ENCODE data around the gene ADCY10. TPM values are rescaled to one million over a fixed set of nuclear protein-coding genes. Genes with fewer than 3 reads are reported as not detected.

ADCY10 gene
- total RNA-seq, 2 experiments from 2014 or later = 0.15 TPM; not detected in 1

- H3K27me3 Mint-ChIP-seq = no peaks in the 10 kb centered on the region
- peaks cover 5% of the 10 kb centered on the region for H3K36me3 Mint-ChIP-seq (ENCODE audit: low read depth)
- H3K4me3 Mint-ChIP-seq = no peak overlapping the region
- POLR2A ChIA-PET = no interaction called here
- H3K9me3 Mint-ChIP-seq = no peaks in the 10 kb centered on the region
- DNase-seq = no peak
- no peak overlapping the region for H3K27ac Mint-ChIP-seq
- CTCF ChIA-PET = no interaction called here
- no peaks in the 10 kb centered on the region for H3K4me1 Mint-ChIP-seq
These were observed 8.7 kb upstream of the ADCY10 start for GRCh38 chr1:167922611-167923074.

GRCh38 chr1:167922023-167922422, 8.1 kb upstream of the ADCY10 start:
- H3K36me3 Mint-ChIP-seq (ENCODE audit: low read depth) = peaks cover 6% of the 10 kb centered on the region
- CTCF ChIA-PET = no interaction called here

GRCh38 chr1:167916766-167917511, 3.0 kb upstream of the ADCY10 start:
- Mint-ChIP-seq H3K4me1 (no peaks in the 10 kb centered on the region), H3K36me3 (ENCODE audit: low read depth) (peaks cover 10% of the 10 kb centered on the region), H3K27ac (no peak overlapping the region), H3K27me3 (no peaks in the 10 kb centered on the region), H3K4me3 (no peak overlapping the region), H3K9me3 (no peaks in the 10 kb centered on the region)
- ChIA-PET POLR2A (interaction anchor here (0.7 kb wide), 1 partner anchor 195 kb away, joined by 6 read pairs; the partner anchor contains the start of gene MPZL1), CTCF (no interaction called here)
- DNase-seq = no peak

More at GRCh38 chr1:167922023-167922422, 8.1 kb upstream of the ADCY10 start:
- no peak for DNase-seq
- Mint-ChIP-seq H3K27me3 (no peaks in the 10 kb centered on the region), H3K27ac (no peak overlapping the region), H3K4me3 (no peak overlapping the region), H3K9me3 (no peaks in the 10 kb centered on the region), H3K4me1 (no peaks in the 10 kb centered on the region)
- POLR2A ChIA-PET = no interaction called here

GRCh38 chr1:167915569-167915968, 1.6 kb upstream of the ADCY10 start:
- H3K4me3 Mint-ChIP-seq = no peak overlapping the region
- POLR2A ChIA-PET = interaction anchor here (0.6 kb wide), 1 partner anchor 347 kb away, joined by 3 read pairs; no protein-coding TSS in a partner anchor

GRCh38 chr1:167912294-167912693, 1.6 kb downstream of the ADCY10 start:
- Mint-ChIP-seq H3K4me1 (no peaks in the 10 kb centered on the region), H3K4me3 (no peak overlapping the region), H3K9me3 (peaks cover 11% of the 10 kb centered on the region), H3K27me3 (peaks cover 16% of the 10 kb centered on the region), H3K27ac (no peak overlapping the region), H3K36me3 (ENCODE audit: low read depth) (peaks cover 11% of the 10 kb centered on the region)
- ChIA-PET POLR2A (no interaction called here), CTCF (no interaction called here)
- DNase-seq = no peak

More at GRCh38 chr1:167915569-167915968, 1.6 kb upstream of the ADCY10 start:
- H3K27me3 Mint-ChIP-seq = peaks cover 6% of the 10 kb centered on the region
- peaks cover 10% of the 10 kb centered on the region for H3K36me3 Mint-ChIP-seq (ENCODE audit: low read depth)
- CTCF ChIA-PET = interaction anchor here (1.1 kb wide), 1 partner anchor 12 kb away, joined by 4 read pairs; no protein-coding TSS in a partner anchor
- DNase-seq = no peak
- H3K9me3 Mint-ChIP-seq = peaks cover 2% of the 10 kb centered on the region
- no peak overlapping the region for H3K27ac Mint-ChIP-seq
- H3K4me1 Mint-ChIP-seq = no peaks in the 10 kb centered on the region

- Mint-ChIP-seq H3K4me1 (no peaks in the 10 kb centered on the region), H3K27ac (no peak overlapping the region), H3K36me3 (ENCODE audit: low read depth) (peaks cover 7% of the 10 kb centered on the region), H3K9me3 (peaks cover 11% of the 10 kb centered on the region), H3K4me3 (no peak overlapping the region), H3K27me3 (peaks cover 17% of the 10 kb centered on the region)
- ChIA-PET CTCF (no interaction called here), POLR2A (no interaction called here)
- no peak for DNase-seq
These were observed 2.5 kb downstream of the ADCY10 start for GRCh38 chr1:167911413-167911812.

GRCh38 chr1:167910530-167910929, 3.4 kb downstream of the ADCY10 start:
- peaks cover 11% of the 10 kb centered on the region for H3K9me3 Mint-ChIP-seq
- no peak overlapping the region for H3K4me3 Mint-ChIP-seq
- no peaks in the 10 kb centered on the region for H3K4me1 Mint-ChIP-seq
- peaks cover 17% of the 10 kb centered on the region for H3K27me3 Mint-ChIP-seq
- no peak overlapping the region for H3K27ac Mint-ChIP-seq
- DNase-seq = no peak
- POLR2A ChIA-PET = no interaction called here
- peaks cover 5% of the 10 kb centered on the region for H3K36me3 Mint-ChIP-seq (ENCODE audit: low read depth)
- CTCF ChIA-PET = interaction anchor here (0.6 to 0.8 kb wide), 2 partner anchors 11 to 334 kb away, joined by 3 read pairs; no protein-coding TSS in a partner anchor

- Mint-ChIP-seq H3K9me3 (peaks cover 11% of the 10 kb centered on the region), H3K4me3 (no peak overlapping the region), H3K27ac (no peak overlapping the region), H3K4me1 (no peaks in the 10 kb centered on the region), H3K36me3 (ENCODE audit: low read depth) (peaks cover 3% of the 10 kb centered on the region), H3K27me3 (peaks cover 17% of the 10 kb centered on the region)
- CTCF ChIA-PET = no interaction called here
- POLR2A ChIA-PET = no interaction called here
- no peak for DNase-seq
These were observed 4.2 kb downstream of the ADCY10 start for GRCh38 chr1:167909691-167910180.

- Mint-ChIP-seq H3K9me3 (peaks cover 9% of the 10 kb centered on the region), H3K27ac (no peak overlapping the region), H3K36me3 (ENCODE audit: low read depth) (peaks cover 2% of the 10 kb centered on the region), H3K27me3 (peaks cover 11% of the 10 kb centered on the region), H3K4me1 (no peaks in the 10 kb centered on the region), H3K4me3 (no peak overlapping the region)
- ChIA-PET CTCF (interaction anchor here (1.1 kb wide), 1 partner anchor 12 kb away, joined by 3 read pairs; no protein-coding TSS in a partner anchor), POLR2A (no interaction called here)
- no peak for DNase-seq
These were observed 8.3 kb downstream of the ADCY10 start for GRCh38 chr1:167905671-167906070.

- peaks cover 2% of the 10 kb centered on the region for H3K36me3 Mint-ChIP-seq (ENCODE audit: low read depth)
- H3K4me1 Mint-ChIP-seq = no peaks in the 10 kb centered on the region
- peaks cover 7% of the 10 kb centered on the region for H3K9me3 Mint-ChIP-seq
- no peak for DNase-seq
- POLR2A ChIA-PET = no interaction called here
- H3K27me3 Mint-ChIP-seq = peaks cover 8% of the 10 kb centered on the region
- no peak overlapping the region for H3K4me3 Mint-ChIP-seq
- H3K27ac Mint-ChIP-seq = no peak overlapping the region
- CTCF ChIA-PET = interaction anchor here (1.1 kb wide), 1 partner anchor 13 kb away, joined by 3 read pairs; no protein-coding TSS in a partner anchor
These were observed 8.8 kb downstream of the ADCY10 start for GRCh38 chr1:167905182-167905581.

GRCh38 chr1:167904652-167905130, 9.2 kb downstream of the ADCY10 start:
- Mint-ChIP-seq H3K9me3 (peaks cover 4% of the 10 kb centered on the region), H3K4me1 (no peaks in the 10 kb centered on the region), H3K27ac (no peak overlapping the region), H3K36me3 (ENCODE audit: low read depth) (no peaks in the 10 kb centered on the region), H3K27me3 (peaks cover 6% of the 10 kb centered on the region), H3K4me3 (no peak overlapping the region)
- no peak for DNase-seq
- CTCF ChIA-PET = interaction anchor here (1.1 kb wide), 1 partner anchor 13 kb away, joined by 3 read pairs; no protein-coding TSS in a partner anchor
- POLR2A ChIA-PET = no interaction called here

GRCh38 chr1:167900907-167901306, 13.0 kb downstream of the ADCY10 start:
- no peaks in the 10 kb centered on the region for H3K4me1 Mint-ChIP-seq
- CTCF ChIA-PET = no interaction called here

GRCh38 chr1:167899253-167899681, 14.7 kb downstream of the ADCY10 start:
- no peaks in the 10 kb centered on the region for H3K4me1 Mint-ChIP-seq
- CTCF ChIA-PET = interaction anchor here (1.3 kb wide), 1 partner anchor 14 kb away, joined by 3 read pairs; the partner anchor contains the start of gene ADCY10
- H3K9me3 Mint-ChIP-seq = no peaks in the 10 kb centered on the region
- H3K27me3 Mint-ChIP-seq = no peaks in the 10 kb centered on the region
- DNase-seq = no peak
- H3K27ac Mint-ChIP-seq = no peak overlapping the region
- no peaks in the 10 kb centered on the region for H3K36me3 Mint-ChIP-seq (ENCODE audit: low read depth)
- no peak overlapping the region for H3K4me3 Mint-ChIP-seq
- POLR2A ChIA-PET = no interaction called here

More at GRCh38 chr1:167900907-167901306, 13.0 kb downstream of the ADCY10 start:
- DNase-seq = no peak
- Mint-ChIP-seq H3K27ac (no peak overlapping the region), H3K36me3 (ENCODE audit: low read depth) (no peaks in the 10 kb centered on the region), H3K4me3 (no peak overlapping the region), H3K9me3 (no peaks in the 10 kb centered on the region), H3K27me3 (no peaks in the 10 kb centered on the region)
- POLR2A ChIA-PET = no interaction called here
